ENCODE measurements around the gene IPPK.
"Not testable (repeated sequence)": the region's sequence is repeated elsewhere in the genome, so short reads cannot be mapped to it uniquely, and the experiment has no call there.

IPPK gene

GRCh38 chr9:92632641-92633040 lies 37.3 kb downstream of the IPPK start:
- DNase-seq (ENCODE audit: low spot score), result no peak
- no peak for TF ChIP-seq CTCF (IDR thresholded peaks at IDR 0.05; ENCODE audit: borderline replicate concordance, control extremely low read depth, extremely low read depth, insufficient read depth, missing control alignments)
- in situ Hi-C loops (cut with MboI; ENCODE audit: low sequenced_read_pairs, unreplicated experiment), result loop anchor here (10.0 kb wide), 2 partner anchors 298 to 498 kb away; no protein-coding TSS in a partner anchor

GRCh38 chr9:92631452-92632343 lies 38.2 kb downstream of the IPPK start:
- in situ Hi-C loops (cut with MboI; ENCODE audit: low sequenced_read_pairs, unreplicated experiment), result loop anchor here (10.0 kb wide), 2 partner anchors 297 to 497 kb away; no protein-coding TSS in a partner anchor

DNA sequence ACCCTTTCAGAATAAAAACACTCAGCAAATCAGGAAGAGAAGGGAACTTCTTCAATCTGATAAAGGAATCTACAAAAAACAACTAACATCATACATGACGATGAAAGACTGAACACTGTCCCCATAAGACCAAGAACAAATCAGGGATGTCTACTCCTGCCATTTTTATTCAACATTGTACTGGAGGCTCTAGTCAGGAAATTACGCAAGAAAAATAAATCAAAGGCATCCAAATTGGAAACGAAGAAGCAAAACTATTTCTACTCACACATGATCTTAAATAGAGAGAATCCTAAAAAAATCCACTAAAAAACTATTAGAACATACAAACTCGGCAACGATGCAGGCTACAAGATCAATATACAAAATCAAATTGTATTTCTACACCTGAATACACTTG lies 42.3 kb downstream of the IPPK start:
- DNase-seq (ENCODE audit: low spot score), result no peak
- in situ Hi-C loops (cut with MboI; ENCODE audit: low sequenced_read_pairs, unreplicated experiment), result no loop called here
- no peak for TF ChIP-seq CTCF (IDR thresholded peaks at IDR 0.05; ENCODE audit: borderline replicate concordance, control extremely low read depth, extremely low read depth, insufficient read depth, missing control alignments)

More at GRCh38 chr9:92631452-92632343, 38.2 kb downstream of the IPPK start:
- no peak for TF ChIP-seq CTCF (IDR thresholded peaks at IDR 0.05; ENCODE audit: borderline replicate concordance, control extremely low read depth, extremely low read depth, insufficient read depth, missing control alignments)
- DNase-seq (ENCODE audit: low spot score), result no peak

DNA sequence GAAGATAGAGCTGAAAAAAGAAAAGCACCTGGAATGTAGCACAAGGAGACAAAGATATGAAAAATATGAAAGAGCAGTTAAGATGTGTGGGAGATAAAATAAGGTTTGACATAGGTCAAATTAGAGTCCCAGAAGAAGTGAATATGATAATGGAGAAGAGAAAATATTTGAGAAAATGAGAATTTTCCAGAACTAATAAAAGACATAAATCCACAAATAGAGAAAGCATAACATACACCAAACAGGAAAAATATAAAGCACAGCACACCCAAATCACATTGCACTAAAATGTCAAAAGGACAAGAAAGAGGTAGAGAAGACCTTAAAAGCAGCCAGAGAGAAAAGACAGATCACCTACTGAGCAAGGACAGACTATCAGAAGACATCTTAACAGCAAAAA lies 43.4 kb downstream of the IPPK start:
- no peak for DNase-seq (ENCODE audit: low spot score)
- TF ChIP-seq CTCF (IDR thresholded peaks at IDR 0.05; ENCODE audit: borderline replicate concordance, control extremely low read depth, extremely low read depth, insufficient read depth, missing control alignments), result no peak
- in situ Hi-C loops (cut with MboI; ENCODE audit: low sequenced_read_pairs, unreplicated experiment), result no loop called here

- in situ Hi-C loops (cut with MboI; ENCODE audit: low sequenced_read_pairs, unreplicated experiment); DNase-seq (ENCODE audit: low spot score): not testable (repeated sequence)
These were observed 46.0 kb downstream of the IPPK start for GRCh38 chr9:92623936-92624335.

GRCh38 chr9:92620845-92621244 lies 49.1 kb downstream of the IPPK start:
- in situ Hi-C loops (cut with MboI; ENCODE audit: low sequenced_read_pairs, unreplicated experiment), result no loop called here
- no peak for DNase-seq (ENCODE audit: low spot score)

More at GRCh38 chr9:92620845-92621244, 49.1 kb downstream of the IPPK start:
- no peak for TF ChIP-seq CTCF (IDR thresholded peaks at IDR 0.05; ENCODE audit: borderline replicate concordance, control extremely low read depth, extremely low read depth, insufficient read depth, missing control alignments)
